HUES48 (cell line): ENCODE measurements around the gene CHAF1B.
"Not testable (repeated sequence)": the region's sequence is repeated elsewhere in the genome, so short reads cannot be mapped to it uniquely, and the experiment has no call there.

Experiments
- H3K27ac ChIP-seq: one replicate; pipeline ENCODE4 v1.7.0; 2013; ENCODE audit warnings: low read depth, low read length, inconsistent platforms
- H3K27me3 ChIP-seq: 2 replicates; pipeline ENCODE4 v1.6.1; 2013; ENCODE audit warnings: mild to moderate bottlenecking, low read length; ENCODE audit not compliant: control insufficient read depth, insufficient read depth
- H3K36me3 ChIP-seq: 2 replicates; pipeline ENCODE4 v1.6.1; 2013; ENCODE audit warnings: low read length; ENCODE audit not compliant: control insufficient read depth, insufficient read depth
- H3K4me1 ChIP-seq: 2 replicates; pipeline ENCODE4 v1.6.1; 2013; ENCODE audit warnings: mild to moderate bottlenecking, low read length; ENCODE audit not compliant: control insufficient read depth, insufficient read depth
- H3K4me3 ChIP-seq: 2 replicates; pipeline ENCODE4 v1.5.1; 2013; ENCODE audit warnings: mild to moderate bottlenecking, low read depth, low read length
- H3K9ac ChIP-seq: 2 replicates; pipeline ENCODE4 v1.6.1; 2013; ENCODE audit warnings: mild to moderate bottlenecking, low read depth, low read length, moderate library complexity
- H3K9me3 ChIP-seq: 2 replicates; pipeline ENCODE4 v1.6.1; 2013; ENCODE audit warnings: low read length; ENCODE audit not compliant: control insufficient read depth, insufficient read depth

Gene CHAF1B

DNA sequence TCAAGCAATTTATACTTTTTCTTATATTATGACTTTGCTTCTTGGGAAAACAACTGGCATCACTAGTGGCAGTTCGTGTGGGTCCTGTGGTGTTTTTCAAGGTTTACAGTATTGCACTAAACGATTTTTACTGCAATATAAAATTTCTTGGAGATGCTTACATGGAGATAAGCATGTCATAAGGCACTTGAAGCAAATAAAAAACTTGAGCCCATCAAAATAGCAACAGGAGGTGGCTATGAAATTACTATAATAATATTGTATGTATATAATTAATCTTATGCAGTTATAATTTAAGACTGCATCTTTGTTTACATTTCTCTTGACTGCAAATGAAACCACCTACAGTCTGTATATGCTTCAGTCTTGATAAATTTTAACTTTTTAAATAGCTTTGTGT is 29.3 kb upstream of the CHAF1B start:
- H3K36me3 ChIP-seq, result peaks cover 76% of the 10 kb centered on the region
- no peak overlapping the region for H3K27ac ChIP-seq
- H3K4me3 ChIP-seq, result no peak overlapping the region

DNA sequence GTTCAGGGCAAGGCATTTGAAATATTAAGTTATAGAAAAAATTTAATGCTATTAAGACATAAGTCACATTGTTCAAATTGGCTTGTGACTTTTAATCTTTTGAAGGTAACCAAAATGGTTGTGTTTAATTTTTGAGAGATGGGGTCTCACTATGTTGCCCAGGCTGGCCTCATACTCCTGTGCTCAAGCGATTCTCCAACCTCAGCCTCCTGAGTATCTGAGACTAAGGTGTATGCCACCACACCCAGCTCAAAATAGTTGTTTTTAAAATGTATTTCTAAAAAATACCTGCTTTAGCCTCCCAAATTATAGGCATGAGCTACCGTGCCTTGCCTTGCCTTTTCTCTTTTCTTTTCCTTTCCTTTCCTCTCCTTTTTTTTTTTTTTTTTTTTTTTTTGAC is 26.0 kb upstream of the CHAF1B start:
- H3K27ac ChIP-seq, result no peak overlapping the region
- H3K4me3 ChIP-seq, result no peak overlapping the region
- H3K36me3 ChIP-seq, result peaks cover 81% of the 10 kb centered on the region
- no peaks in the 10 kb centered on the region for H3K9me3 ChIP-seq
- no peak overlapping the region for H3K9ac ChIP-seq
- no peaks in the 10 kb centered on the region for H3K4me1 ChIP-seq
- no peaks in the 10 kb centered on the region for H3K27me3 ChIP-seq

More for the DNA sequence above, 29.3 kb upstream of the CHAF1B start:
- H3K4me1 ChIP-seq, result no peaks in the 10 kb centered on the region
- no peaks in the 10 kb centered on the region for H3K27me3 ChIP-seq
- H3K9ac ChIP-seq, result no peak overlapping the region
- H3K9me3 ChIP-seq, result no peaks in the 10 kb centered on the region

DNA sequence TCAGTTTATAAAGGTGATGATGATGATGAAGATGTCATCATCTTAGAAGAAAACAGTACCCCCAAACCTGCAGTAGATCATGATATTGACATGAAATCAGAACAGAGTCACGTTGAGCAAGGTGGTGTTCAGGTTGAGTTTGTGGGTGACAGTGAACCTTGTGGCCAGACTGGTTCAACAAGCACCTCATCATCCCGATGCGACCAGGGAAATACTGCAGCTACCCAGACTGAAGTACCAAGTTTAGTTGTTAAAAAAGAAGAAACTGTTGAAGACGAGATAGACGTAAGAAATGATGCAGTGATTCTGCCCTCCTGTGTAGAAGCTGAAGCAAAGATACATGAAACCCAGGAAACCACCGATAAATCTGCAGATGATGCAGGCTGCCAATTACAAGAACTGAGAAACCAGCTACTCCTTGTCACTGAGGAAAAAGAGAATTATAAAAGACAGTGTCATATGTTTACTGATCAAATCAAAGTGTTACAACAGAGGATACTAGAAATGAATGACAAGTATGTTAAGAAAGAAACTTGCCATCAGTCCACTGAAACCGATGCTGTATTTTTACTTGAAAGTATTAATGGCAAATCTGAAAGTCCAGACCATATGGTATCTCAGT is 16.0 kb upstream of the CHAF1B start:
- H3K4me1 ChIP-seq, result no peaks in the 10 kb centered on the region
- no peak overlapping the region for H3K9ac ChIP-seq
- peaks cover 92% of the 10 kb centered on the region for H3K36me3 ChIP-seq
- H3K4me3 ChIP-seq, result no peak overlapping the region
- H3K9me3 ChIP-seq, result no peaks in the 10 kb centered on the region
- H3K27me3 ChIP-seq, result no peaks in the 10 kb centered on the region
- H3K27ac ChIP-seq, result no peak overlapping the region

DNA sequence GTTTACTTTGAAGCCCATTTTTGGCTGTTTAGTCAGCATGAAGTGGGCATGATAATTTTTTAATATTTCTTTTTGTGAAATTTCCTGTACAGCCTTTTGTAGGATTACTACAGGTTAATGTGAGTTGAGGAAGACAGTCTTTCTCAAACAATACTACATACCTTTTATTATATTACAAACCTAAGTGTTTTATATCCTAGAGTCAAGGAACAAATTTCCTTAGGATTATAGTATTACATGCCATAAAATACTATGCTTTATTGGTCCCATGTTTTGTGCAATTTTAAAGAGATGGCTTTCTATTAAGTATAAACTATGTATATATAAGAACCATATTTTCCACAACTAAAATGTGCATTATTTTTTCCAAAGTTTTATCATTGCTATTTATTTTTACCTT is 9.2 kb upstream of the CHAF1B start:
- no peaks in the 10 kb centered on the region for H3K4me1 ChIP-seq
- no peak overlapping the region for H3K27ac ChIP-seq
- peaks cover 68% of the 10 kb centered on the region for H3K36me3 ChIP-seq
- no peak overlapping the region for H3K9ac ChIP-seq
- no peaks in the 10 kb centered on the region for H3K9me3 ChIP-seq
- no peak overlapping the region for H3K4me3 ChIP-seq
- H3K27me3 ChIP-seq, result no peaks in the 10 kb centered on the region

DNA sequence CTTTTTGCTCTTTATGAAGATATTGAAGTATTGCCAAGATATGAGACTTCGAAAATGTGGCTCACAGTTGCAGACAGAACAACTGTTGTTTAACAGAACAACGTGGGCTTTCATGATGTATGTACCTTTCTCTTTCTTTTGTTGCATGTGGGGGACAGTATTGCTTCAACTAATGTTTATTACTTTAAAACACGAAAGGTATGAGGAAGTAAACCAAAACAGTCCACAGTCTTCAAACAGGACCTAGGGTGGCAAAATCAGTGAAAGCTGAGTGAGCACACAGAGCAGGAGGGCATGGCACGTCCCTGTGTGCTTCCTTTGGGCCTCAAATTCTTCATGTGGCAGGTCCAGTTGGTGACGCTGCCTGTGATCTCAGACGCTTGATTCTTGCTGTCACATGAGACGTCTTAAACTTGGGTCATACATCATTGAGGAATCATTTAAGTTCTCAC is 7.8 kb upstream of the CHAF1B start:
- Histone ChIP-seq H3K9ac (no peak overlapping the region), H3K27me3 (no peaks in the 10 kb centered on the region), H3K4me1 (no peaks in the 10 kb centered on the region), H3K4me3 (no peak overlapping the region), H3K36me3 (peaks cover 53% of the 10 kb centered on the region), H3K9me3 (no peaks in the 10 kb centered on the region), H3K27ac (no peak overlapping the region)

DNA sequence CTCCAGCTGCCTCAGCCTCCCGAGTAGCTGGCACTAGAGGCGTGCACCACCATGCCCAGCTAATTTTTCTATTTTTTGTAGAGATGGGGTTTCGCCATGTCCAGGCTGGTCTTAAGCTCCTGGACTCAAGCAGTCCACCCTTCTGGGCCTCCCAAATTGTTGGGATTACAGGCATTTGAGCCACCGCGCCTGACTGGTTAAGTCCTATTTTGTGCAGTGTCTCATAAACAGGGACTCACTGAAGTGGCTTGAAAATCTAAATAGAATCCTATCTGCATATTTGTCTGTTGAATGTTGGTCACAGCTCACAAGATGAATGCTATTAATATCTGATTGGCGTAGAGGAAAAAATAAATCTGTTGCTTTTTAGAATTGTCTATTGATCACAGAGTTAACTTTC is 5.9 kb upstream of the CHAF1B start:
- peaks cover 39% of the 10 kb centered on the region for H3K36me3 ChIP-seq
- no peaks in the 10 kb centered on the region for H3K27me3 ChIP-seq
- H3K4me3 ChIP-seq, result no peak overlapping the region
- no peaks in the 10 kb centered on the region for H3K9me3 ChIP-seq
- H3K4me1 ChIP-seq, result no peaks in the 10 kb centered on the region
- no peak overlapping the region for H3K9ac ChIP-seq
- H3K27ac ChIP-seq, result no peak overlapping the region

DNA sequence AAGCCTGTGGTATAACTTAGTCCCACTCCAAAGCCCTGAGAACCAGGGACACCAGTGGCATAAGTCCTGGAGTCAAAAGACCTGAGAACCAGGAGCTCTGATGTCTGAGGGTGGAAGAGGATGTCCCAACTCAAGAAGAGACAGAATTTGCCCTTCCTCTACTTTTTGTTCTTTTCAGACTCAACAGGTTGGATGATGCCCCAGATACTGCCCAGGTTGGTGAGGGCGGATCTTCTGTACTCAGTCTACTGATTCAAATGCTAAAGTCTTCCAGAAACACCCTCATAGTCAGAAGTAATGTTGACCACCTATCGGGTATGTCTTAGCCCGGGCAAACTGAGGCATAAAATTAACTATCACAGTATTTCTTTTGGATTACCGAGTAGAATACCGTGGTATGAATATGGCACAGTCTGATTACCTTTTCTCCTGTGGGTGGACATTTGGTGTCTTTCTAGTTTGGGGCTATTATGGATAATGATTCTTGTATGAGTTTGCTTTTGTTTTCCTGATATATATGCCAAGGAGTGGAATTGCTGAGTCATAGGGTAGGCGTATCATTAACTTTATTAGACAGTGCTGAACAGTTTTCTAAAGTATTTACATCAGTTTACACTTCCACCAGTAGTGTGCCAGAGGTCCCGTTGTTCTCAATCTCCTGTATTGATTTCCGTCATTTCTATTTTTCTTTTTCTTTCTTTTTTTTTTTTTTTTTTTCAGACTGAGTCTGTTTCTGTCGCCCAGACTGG is 3.2 kb upstream of the CHAF1B start:
- H3K27ac ChIP-seq, result no peak overlapping the region
- H3K4me3 ChIP-seq, result no peak overlapping the region
- no peaks in the 10 kb centered on the region for H3K9me3 ChIP-seq
- no peak overlapping the region for H3K9ac ChIP-seq
- peaks cover 8% of the 10 kb centered on the region; the same call in 1 of the 2 replicates for H3K4me1 ChIP-seq
- H3K36me3 ChIP-seq, result peaks cover 12% of the 10 kb centered on the region
- no peaks in the 10 kb centered on the region for H3K27me3 ChIP-seq

DNA sequence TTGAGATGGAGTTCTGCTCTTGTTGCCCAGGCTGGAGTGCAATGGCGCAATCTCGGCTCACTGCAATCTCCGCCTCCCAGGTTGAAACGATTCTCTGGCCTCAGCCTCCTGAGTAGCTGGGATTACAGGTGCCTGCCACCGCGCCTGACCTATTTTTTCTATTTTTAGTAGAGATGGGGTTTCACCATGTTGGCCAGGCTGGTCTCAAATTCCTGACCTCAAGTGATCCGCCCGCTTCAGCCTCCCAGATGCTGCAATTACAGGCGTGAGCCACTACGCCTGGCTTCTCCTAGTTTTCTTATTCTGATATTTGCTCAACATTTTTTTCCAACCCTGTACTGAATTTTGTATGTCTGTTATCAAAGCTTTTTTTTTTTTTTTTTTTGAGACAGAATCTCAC is 2.5 kb upstream of the CHAF1B start:
- H3K36me3 ChIP-seq, result peaks cover 10% of the 10 kb centered on the region
- H3K27me3 ChIP-seq, H3K4me1 ChIP-seq, H3K4me3 ChIP-seq, H3K9ac ChIP-seq, H3K27ac ChIP-seq, H3K9me3 ChIP-seq: not testable (repeated sequence)

DNA sequence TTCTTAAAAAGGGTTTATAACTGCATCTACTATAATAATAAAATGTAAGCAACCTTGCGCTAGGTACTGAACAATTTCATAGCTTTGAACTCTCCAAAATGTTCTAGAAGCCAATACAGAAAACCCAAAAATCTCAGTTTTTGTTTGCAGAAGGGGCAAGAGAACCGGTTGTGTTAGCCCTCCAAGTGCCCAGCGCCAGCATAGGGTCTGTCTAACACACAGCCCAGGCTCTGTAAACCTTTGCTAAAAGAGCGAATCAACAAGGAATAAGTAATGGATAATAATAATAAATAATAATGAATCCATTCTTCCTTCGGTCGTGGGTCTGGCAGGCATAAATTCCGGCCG is 333 bp upstream of the CHAF1B start:
- Histone ChIP-seq H3K9ac (no peak overlapping the region), H3K9me3 (no peaks in the 10 kb centered on the region), H3K4me1 (peaks cover 8% of the 10 kb centered on the region; the same call in 1 of the 2 replicates), H3K4me3 (peak overlapping the region; percentile 64), H3K27me3 (no peaks in the 10 kb centered on the region), H3K36me3 (peaks cover 6% of the 10 kb centered on the region), H3K27ac (no peak overlapping the region)

DNA sequence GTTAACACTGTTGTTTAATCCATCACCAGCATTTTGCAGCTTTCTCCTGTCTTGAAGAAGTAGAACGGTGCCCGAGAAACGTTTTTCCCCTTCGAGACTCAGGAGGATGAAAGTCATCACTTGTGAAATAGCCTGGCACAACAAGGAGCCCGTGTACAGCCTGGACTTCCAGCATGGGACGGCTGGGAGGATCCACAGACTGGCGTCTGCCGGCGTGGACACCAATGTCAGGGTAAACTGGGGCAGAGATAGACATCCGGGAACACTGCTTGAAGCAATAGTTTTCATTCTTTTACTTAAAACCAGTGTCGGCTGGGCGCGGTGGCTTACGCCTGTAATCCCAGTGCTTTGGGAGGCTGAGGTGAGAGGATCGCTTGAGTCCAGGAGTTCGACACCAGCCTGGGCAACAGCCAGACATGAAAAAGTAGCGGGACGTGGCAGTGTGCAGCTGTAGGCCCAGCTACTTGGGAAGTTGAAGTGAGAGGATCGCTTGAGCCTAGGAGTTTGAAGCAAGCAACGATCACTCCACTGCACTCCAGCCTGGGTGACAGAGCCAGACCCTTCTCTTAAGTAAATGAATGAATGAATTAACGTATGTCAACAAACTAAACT is 945 bp downstream of the CHAF1B start:
- no peaks in the 10 kb centered on the region for H3K9me3 ChIP-seq
- H3K36me3 ChIP-seq, result peaks cover 14% of the 10 kb centered on the region
- peak overlapping the region; percentile 64 for H3K4me3 ChIP-seq
- no peak overlapping the region for H3K9ac ChIP-seq
- no peaks in the 10 kb centered on the region for H3K27me3 ChIP-seq
- peaks cover 8% of the 10 kb centered on the region; the same call in 1 of the 2 replicates for H3K4me1 ChIP-seq
- no peak overlapping the region for H3K27ac ChIP-seq

DNA sequence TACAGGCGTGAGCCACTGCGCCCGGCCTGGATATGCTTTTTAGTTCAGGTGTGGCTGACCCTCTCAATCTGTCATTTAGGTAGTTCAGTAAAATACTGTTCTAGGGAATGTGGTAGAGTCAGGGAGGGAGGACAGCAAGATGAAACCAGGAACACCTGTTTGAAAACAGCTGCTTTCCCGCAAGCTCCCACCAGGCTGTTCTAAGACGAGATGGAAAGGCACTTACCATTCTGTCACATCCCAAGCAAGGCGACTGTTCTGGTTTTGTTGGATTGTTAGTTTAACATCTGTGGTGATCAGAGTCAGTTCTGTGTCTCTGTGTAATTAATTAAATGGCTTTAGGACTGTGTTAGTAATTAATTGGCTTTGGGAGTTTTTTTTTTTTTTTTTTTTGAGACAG is 2.9 kb downstream of the CHAF1B start:
- Histone ChIP-seq H3K9me3 (no peaks in the 10 kb centered on the region), H3K27ac (no peak overlapping the region), H3K27me3 (no peaks in the 10 kb centered on the region), H3K4me1 (peaks cover 8% of the 10 kb centered on the region; the same call in 1 of the 2 replicates), H3K9ac (no peak overlapping the region), H3K4me3 (no peak overlapping the region), H3K36me3 (peaks cover 20% of the 10 kb centered on the region)
